HEK293 (cell line): Measurements from ENCODE around the gene IPCEF1.
"Not testable (repeated sequence)": the region's sequence is repeated elsewhere in the genome, so short reads cannot be mapped to it uniquely, and the experiment has no call there.

ENCODE experiments used
- CTCF ChIA-PET: fragments of 350-600 bp; formaldehyde crosslinking; extraction: SDS; loops from one replicate; lab custom pipeline; 2021; ENCODE audit warnings: antibody characterized with exemption; lab: Yijun Ruan, JAX
- POLR2A ChIA-PET: fragments of 300-600 bp; formaldehyde crosslinking; extraction: SDS; loops from one replicate; lab custom pipeline; 2020; ENCODE audit warnings: antibody characterized with exemption, inconsistent platforms; lab: Yijun Ruan, JAX
- H3K27ac ChIP-seq: fragments of 200-500 bp; sonication (Bioruptor generic); 2 replicates; pipeline ENCODE4 v1.5.1; 2014; ENCODE audit warnings: low read depth, low read length, control low read depth, inconsistent platforms; ENCODE audit errors: extremely low read depth
- H3K36me3 ChIP-seq, 2 experiments: fragments of 200-500 bp in 1 of 2; sonication (Bioruptor generic) in 1 of 2; 1 replicate in 1 of 2; 2 replicates in 1 of 2; pipeline ENCODE4 v1.5.1; 2014 to 2017; ENCODE audit warnings: inconsistent platforms in 2 of 2, low read length in 2 of 2; ENCODE audit not compliant: control insufficient read depth in 2 of 2, insufficient read depth in 1 of 2
- H3K4me1 ChIP-seq: fragments of 200-500 bp; sonication (Bioruptor generic); 2 replicates; pipeline ENCODE4 v1.5.1; 2014; ENCODE audit warnings: mild to moderate bottlenecking, low read length, inconsistent platforms; ENCODE audit not compliant: control insufficient read depth, insufficient read depth
- H3K4me3 ChIP-seq: 2 replicates; pipeline ENCODE4 v1.5.1; 2011; ENCODE audit warnings: low read depth, mild to moderate bottlenecking, control low read depth, low read length, moderate library complexity
- H3K9me3 ChIP-seq: fragments of 200-500 bp; sonication (Bioruptor generic); 2 replicates; pipeline ENCODE4 v1.5.1; 2014; ENCODE audit warnings: low read depth, low read length, inconsistent platforms; ENCODE audit not compliant: control insufficient read depth, insufficient read depth
- ATF2 ChIP-seq: fragments of 450-650 bp; formaldehyde crosslinking; IDR thresholded peaks from 2 replicates; pipeline ENCODE4 v1.5.1; 2016; ENCODE audit warnings: missing biosample characterization, missing genetic modification characterization, low read depth
- CTCF ChIP-seq: fragments of 450-650 bp; formaldehyde crosslinking; IDR thresholded peaks from 2 replicates; pipeline ENCODE4 v1.5.1; 2016; ENCODE audit warnings: missing biosample characterization, missing genetic modification characterization
- GLIS1 ChIP-seq: fragments of 450-650 bp; formaldehyde crosslinking; IDR thresholded peaks from 2 replicates; pipeline ENCODE4 v1.5.1; 2016; ENCODE audit warnings: missing biosample characterization, missing genetic modification characterization
- PBX3 ChIP-seq: sonication (generic); formaldehyde crosslinking; IDR thresholded peaks from 2 replicates; pipeline ENCODE4 v1.8.1; 2022; ENCODE audit warnings: mild to moderate bottlenecking, moderate library complexity, missing genetic modification reagents
- TSHZ1 ChIP-seq: fragments of 450-650 bp; formaldehyde crosslinking; IDR thresholded peaks from 2 replicates; pipeline ENCODE4 v1.5.1; 2016; ENCODE audit warnings: missing biosample characterization, missing genetic modification characterization, borderline replicate concordance
- ZEB2 ChIP-seq: fragments of 450-650 bp; formaldehyde crosslinking; IDR thresholded peaks from 2 replicates; pipeline ENCODE4 v1.5.1; 2016; ENCODE audit warnings: missing biosample characterization, missing genetic modification characterization
- ZFHX2 ChIP-seq: fragments of 450-650 bp; formaldehyde crosslinking; conservative IDR thresholded peaks from 2 replicates; pipeline ENCODE4 v1.5.1; 2016; ENCODE audit warnings: missing biosample characterization, missing genetic modification characterization
- ZNF16 ChIP-seq: fragments of 450-650 bp; formaldehyde crosslinking; IDR thresholded peaks from 2 replicates; pipeline ENCODE4 v1.5.1; 2016; ENCODE audit warnings: low read depth, missing biosample characterization, missing genetic modification characterization
- ZNF48 ChIP-seq: fragments of 450-650 bp; formaldehyde crosslinking; IDR thresholded peaks from 2 replicates; pipeline ENCODE4 v1.5.1; 2016; ENCODE audit warnings: missing biosample characterization, missing genetic modification characterization
- ZNF692 ChIP-seq: fragments of 450-650 bp; formaldehyde crosslinking; IDR thresholded peaks from 2 replicates; pipeline ENCODE4 v1.5.1; 2016; ENCODE audit warnings: missing biosample characterization, missing genetic modification characterization
- ZNF777 ChIP-seq: fragments of 450-650 bp; formaldehyde crosslinking; IDR thresholded peaks from 2 replicates; pipeline ENCODE4 v1.5.1; 2017; ENCODE audit warnings: missing biosample characterization, missing genetic modification characterization, borderline replicate concordance

IPCEF1 gene

GRCh38 chr6:154202339-154202738 lies 154.3 kb downstream of the IPCEF1 start:
- no peaks in the 10 kb centered on the region for H3K36me3 ChIP-seq

GRCh38 chr6:154201688-154202087 lies 154.9 kb downstream of the IPCEF1 start:
- CTCF ChIA-PET, POLR2A ChIA-PET, H3K9me3 ChIP-seq, H3K4me1 ChIP-seq, H3K27ac ChIP-seq, H3K36me3 ChIP-seq, H3K4me3 ChIP-seq: not testable (repeated sequence)

More at GRCh38 chr6:154202339-154202738, 154.3 kb downstream of the IPCEF1 start:
- ChIA-PET CTCF (no interaction called here), POLR2A (no interaction called here)
- no peak overlapping the region for H3K4me3 ChIP-seq
- no peaks in the 10 kb centered on the region for H3K9me3 ChIP-seq
- TF ChIP-seq PBX3 (no peak), ZNF16 (tag by site-specific recombination) (no peak), GLIS1 (no peak), ZNF48 (tag by site-specific recombination) (no peak), ZEB2 (tag by site-specific recombination) (no peak), ZNF692 (tag by site-specific recombination) (no peak), TSHZ1 (tag by site-specific recombination) (no peak), ZNF777 (tag by site-specific recombination) (no peak), ATF2 (tag by site-specific recombination) (no peak), CTCF (no peak), ZFHX2 (tag by site-specific recombination) (no peak)
- TF ChIP-seq, all 188 proteins: peak for 0
- no peaks in the 10 kb centered on the region for H3K4me1 ChIP-seq
- no peak overlapping the region for H3K27ac ChIP-seq
